ENCODE data around the gene ADGRD2.

Gene ADGRD2

DNA sequence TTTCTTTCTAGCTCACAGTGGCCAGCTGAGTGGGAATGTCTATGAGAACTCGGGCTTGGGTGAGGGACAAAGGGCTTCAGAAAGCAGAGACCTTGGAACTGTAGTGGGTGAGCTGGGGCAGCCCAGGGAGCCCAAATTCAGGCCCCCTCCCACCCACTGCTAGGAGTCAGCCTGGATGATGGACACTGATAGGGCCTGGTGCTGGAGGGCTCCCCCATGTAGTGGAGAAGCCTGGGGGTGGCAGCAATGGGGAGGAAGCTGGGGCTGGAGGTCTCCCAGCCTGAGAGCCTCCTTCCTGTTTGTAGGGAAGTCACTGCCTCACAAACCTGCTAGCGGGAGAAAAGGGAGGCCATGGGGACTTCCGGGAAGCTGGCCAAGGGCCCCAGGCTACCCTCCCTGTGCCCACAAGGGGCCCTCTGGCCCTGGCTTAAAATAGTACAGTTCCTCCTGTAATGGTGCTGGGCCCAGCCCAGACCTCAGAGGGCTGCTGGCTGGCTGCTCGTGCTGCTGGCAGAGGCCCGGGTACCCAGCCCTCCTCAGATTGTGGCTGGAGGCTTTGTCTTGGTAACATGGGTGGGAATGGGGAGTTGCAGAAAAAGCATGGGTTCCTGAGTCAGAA, 63.2 kb downstream of the ADGRD2 start:
- DNase-seq: no peak

GRCh38 chr9:124514125-124514524, 63.9 kb downstream of the ADGRD2 start:
- DNase-seq: no peak

GRCh38 chr9:124514874-124515273, 64.6 kb downstream of the ADGRD2 start:
- DNase-seq: no peak

- no peak for DNase-seq
Measured at GRCh38 chr9:124517600-124517999, 67.3 kb downstream of the ADGRD2 start.

DNA sequence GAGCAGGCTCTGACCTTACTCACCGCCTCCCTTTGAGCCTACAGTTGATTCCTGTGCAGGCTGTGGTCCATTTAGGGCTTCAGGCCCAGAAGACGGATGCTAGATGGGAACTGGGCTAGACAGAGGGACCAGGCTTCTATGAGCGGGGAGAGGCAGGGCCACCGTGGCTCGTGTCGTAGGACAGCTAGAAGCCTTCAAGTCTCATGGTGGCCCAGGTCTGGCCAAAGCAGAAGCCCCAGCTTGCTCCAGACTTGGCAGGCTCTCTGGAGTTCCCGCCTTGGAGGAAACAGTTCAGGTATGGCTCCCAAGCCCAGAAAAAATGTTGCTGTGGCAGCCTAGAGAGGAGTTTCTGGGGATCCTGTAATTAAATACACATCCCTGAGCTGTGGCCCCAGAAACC, 67.9 kb downstream of the ADGRD2 start:
- no peak for DNase-seq

DNA sequence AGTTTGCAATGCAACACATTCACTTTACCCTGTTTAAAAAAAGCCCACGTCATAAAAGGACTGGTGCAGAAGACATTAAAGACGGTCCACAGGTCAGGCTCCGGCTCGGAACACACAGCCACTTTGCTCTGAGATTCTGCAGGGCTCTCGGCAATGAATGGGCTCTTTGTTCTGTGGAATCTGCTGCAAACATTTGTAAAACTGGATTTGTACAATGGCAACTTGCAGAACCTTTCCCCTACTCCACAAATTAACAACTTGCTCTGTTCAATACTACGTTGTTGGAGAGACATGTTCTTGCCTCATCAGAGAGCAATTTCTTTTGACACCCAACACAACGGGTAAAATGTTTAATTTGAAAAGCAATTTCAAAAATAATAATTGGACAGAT, 70.0 kb downstream of the ADGRD2 start:
- no peak for DNase-seq

DNA sequence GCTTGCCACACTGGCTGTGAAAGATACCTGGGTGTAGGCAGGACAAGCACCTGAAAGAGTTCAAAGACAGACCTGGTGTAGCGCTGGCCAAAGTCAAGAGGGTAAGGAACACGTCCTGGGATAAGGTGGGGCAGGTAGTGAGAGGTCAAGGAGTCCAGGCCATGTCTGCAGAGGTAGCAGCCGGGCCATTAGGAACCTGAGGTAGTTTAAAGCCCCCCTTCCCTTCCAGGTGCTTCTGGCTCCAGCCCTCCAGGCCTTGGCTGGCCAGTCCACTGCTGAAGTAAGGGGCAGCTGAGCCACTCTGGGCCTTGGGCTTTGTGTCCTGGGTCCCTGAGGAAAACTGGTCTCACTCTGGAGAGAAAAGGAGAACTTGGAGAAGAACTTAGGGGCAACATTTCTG, 70.9 kb downstream of the ADGRD2 start:
- no peak for DNase-seq

- no peak for DNase-seq
Measured at GRCh38 chr9:124522121-124523098, 72.2 kb downstream of the ADGRD2 start.

- DNase-seq: no peak
Measured at GRCh38 chr9:124526174-124526573, 75.9 kb downstream of the ADGRD2 start.

GRCh38 chr9:124527781-124528180, 77.5 kb downstream of the ADGRD2 start:
- no peak for DNase-seq
